ENCODE measurements around the gene EIF1.

- TF ChIP-seq, protein P1, sequence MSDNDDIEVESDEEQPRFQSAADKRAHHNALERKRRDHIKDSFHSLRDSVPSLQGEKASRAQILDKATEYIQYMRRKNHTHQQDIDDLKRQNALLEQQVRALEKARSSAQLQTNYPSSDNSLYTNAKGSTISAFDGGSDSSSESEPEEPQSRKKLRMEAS (IDR thresholded peaks at IDR 0.05): no peak
- TF ChIP-seq SP1 (IDR thresholded peaks at IDR 0.05): no peak
- TF ChIP-seq CTCF (IDR thresholded peaks at IDR 0.05; ENCODE audit: low read depth, low read length, missing input control): no peak
- TF ChIP-seq RAD21 (IDR thresholded peaks at IDR 0.05): no peak
- TF ChIP-seq EGR1 (IDR thresholded peaks at IDR 0.05; ENCODE audit: low read depth in 2 of 2): no peak
- TF ChIP-seq, protein P2, sequence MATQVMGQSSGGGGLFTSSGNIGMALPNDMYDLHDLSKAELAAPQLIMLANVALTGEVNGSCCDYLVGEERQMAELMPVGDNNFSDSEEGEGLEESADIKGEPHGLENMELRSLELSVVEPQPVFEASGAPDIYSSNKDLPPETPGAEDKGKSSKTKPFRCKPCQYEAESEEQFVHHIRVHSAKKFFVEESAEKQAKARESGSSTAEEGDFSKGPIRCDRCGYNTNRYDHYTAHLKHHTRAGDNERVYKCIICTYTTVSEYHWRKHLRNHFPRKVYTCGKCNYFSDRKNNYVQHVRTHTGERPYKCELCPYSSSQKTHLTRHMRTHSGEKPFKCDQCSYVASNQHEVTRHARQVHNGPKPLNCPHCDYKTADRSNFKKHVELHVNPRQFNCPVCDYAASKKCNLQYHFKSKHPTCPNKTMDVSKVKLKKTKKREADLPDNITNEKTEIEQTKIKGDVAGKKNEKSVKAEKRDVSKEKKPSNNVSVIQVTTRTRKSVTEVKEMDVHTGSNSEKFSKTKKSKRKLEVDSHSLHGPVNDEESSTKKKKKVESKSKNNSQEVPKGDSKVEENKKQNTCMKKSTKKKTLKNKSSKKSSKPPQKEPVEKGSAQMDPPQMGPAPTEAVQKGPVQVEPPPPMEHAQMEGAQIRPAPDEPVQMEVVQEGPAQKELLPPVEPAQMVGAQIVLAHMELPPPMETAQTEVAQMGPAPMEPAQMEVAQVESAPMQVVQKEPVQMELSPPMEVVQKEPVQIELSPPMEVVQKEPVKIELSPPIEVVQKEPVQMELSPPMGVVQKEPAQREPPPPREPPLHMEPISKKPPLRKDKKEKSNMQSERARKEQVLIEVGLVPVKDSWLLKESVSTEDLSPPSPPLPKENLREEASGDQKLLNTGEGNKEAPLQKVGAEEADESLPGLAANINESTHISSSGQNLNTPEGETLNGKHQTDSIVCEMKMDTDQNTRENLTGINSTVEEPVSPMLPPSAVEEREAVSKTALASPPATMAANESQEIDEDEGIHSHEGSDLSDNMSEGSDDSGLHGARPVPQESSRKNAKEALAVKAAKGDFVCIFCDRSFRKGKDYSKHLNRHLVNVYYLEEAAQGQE (IDR thresholded peaks at IDR 0.05): no peak
- TF ChIP-seq RXRA (IDR thresholded peaks at IDR 0.05): no peak
- no peak for TF ChIP-seq HNF4A (conservative IDR thresholded peaks at IDR 0.05)
- no peak for TF ChIP-seq YY1 (IDR thresholded peaks at IDR 0.05)
- TF ChIP-seq, protein P3, sequence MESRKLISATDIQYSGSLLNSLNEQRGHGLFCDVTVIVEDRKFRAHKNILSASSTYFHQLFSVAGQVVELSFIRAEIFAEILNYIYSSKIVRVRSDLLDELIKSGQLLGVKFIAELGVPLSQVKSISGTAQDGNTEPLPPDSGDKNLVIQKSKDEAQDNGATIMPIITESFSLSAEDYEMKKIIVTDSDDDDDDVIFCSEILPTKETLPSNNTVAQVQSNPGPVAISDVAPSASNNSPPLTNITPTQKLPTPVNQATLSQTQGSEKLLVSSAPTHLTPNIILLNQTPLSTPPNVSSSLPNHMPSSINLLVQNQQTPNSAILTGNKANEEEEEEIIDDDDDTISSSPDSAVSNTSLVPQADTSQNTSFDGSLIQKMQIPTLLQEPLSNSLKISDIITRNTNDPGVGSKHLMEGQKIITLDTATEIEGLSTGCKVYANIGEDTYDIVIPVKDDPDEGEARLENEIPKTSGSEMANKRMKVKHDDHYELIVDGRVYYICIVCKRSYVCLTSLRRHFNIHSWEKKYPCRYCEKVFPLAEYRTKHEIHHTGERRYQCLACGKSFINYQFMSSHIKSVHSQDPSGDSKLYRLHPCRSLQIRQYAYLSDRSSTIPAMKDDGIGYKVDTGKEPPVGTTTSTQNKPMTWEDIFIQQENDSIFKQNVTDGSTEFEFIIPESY (IDR thresholded peaks at IDR 0.05): no peak
- TF ChIP-seq, protein P4, sequence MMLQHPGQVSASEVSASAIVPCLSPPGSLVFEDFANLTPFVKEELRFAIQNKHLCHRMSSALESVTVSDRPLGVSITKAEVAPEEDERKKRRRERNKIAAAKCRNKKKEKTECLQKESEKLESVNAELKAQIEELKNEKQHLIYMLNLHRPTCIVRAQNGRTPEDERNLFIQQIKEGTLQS (IDR thresholded peaks at IDR 0.05): no peak
- no peak for TF ChIP-seq TAF1 (conservative IDR thresholded peaks at IDR 0.05)
- no peak for TF ChIP-seq GABPA (IDR thresholded peaks at IDR 0.05 in 1 of 2, conservative IDR thresholded peaks at IDR 0.05 in 1 of 2)
Measured at GRCh38 chr17:41676058-41676419, 12.6 kb upstream of the EIF1 start.
